ELF-1 (cell line): Measurements from ENCODE around the gene GSTT2B.
"Not testable (repeated sequence)": the region's sequence is repeated elsewhere in the genome, so short reads cannot be mapped to it uniquely, and the experiment has no call there.

Experiments used
- DNase-seq: peaks from one replicate; pipeline ENCODE4 v3.0.0-alpha.2; 2016; ENCODE audit warnings: low read depth, low spot score

The GSTT2B gene

GRCh38 chr22:23961084-23961771 is at the start of gene GSTT2B:
Gene GSTT2B (minus strand): TSS chr22:23961195. CDS start chr22:23961131, 64 bp downstream.
- DNase-seq, result not testable (repeated sequence)

GRCh38 chr22:24010018-24010391 is 49.0 kb upstream of the GSTT2B start:
- no peak for DNase-seq

- no peak for DNase-seq
Measured at GRCh38 chr22:24009227-24010017, 48.4 kb upstream of the GSTT2B start.

- DNase-seq, result no peak
Measured at GRCh38 chr22:24008381-24009226, 47.6 kb upstream of the GSTT2B start.

GRCh38 chr22:24008022-24008283 is 47.0 kb upstream of the GSTT2B start:
- no peak for DNase-seq

- no peak for DNase-seq
Measured at GRCh38 chr22:24007253-24008021, 46.4 kb upstream of the GSTT2B start.

GRCh38 chr22:24006914-24007214 is 45.9 kb upstream of the GSTT2B start:
- DNase-seq, result no peak

GRCh38 chr22:24006207-24006913 is 45.4 kb upstream of the GSTT2B start:
- no peak for DNase-seq

- no peak for DNase-seq
Measured at GRCh38 chr22:24005201-24005600, 44.2 kb upstream of the GSTT2B start, which contains the start of gene GSTT4. Gene GSTT4 (minus strand): TSS chr22:24005453. CDS start chr22:24005356, 97 bp downstream.

GRCh38 chr22:24003887-24004286 is 42.9 kb upstream of the GSTT2B start:
- DNase-seq, result peak; percentile 39

- DNase-seq, result no peak
Measured at GRCh38 chr22:24002851-24003250, 41.9 kb upstream of the GSTT2B start.

- DNase-seq, result no peak
Measured at GRCh38 chr22:24002272-24002671, 41.3 kb upstream of the GSTT2B start.

GRCh38 chr22:24001314-24001713 is 40.3 kb upstream of the GSTT2B start:
- DNase-seq, result peak; percentile 37

GRCh38 chr22:23999779-24000178 is 38.8 kb upstream of the GSTT2B start:
- DNase-seq, result not testable (repeated sequence)

- DNase-seq, result no peak
Measured at GRCh38 chr22:23997092-23997491, 36.1 kb upstream of the GSTT2B start.

GRCh38 chr22:23993581-23994177 is 32.7 kb upstream of the GSTT2B start:
- DNase-seq, result not testable (repeated sequence)

GRCh38 chr22:23993080-23993479 is 32.1 kb upstream of the GSTT2B start:
- not testable (repeated sequence) for DNase-seq

GRCh38 chr22:23989583-23990244 is 28.7 kb upstream of the GSTT2B start:
- DNase-seq, result not testable (repeated sequence)

- not testable (repeated sequence) for DNase-seq
Measured at GRCh38 chr22:23986538-23987178, 25.7 kb upstream of the GSTT2B start.

GRCh38 chr22:23986089-23986488 is 25.1 kb upstream of the GSTT2B start:
- DNase-seq, result not testable (repeated sequence)
